Lung (tissue), 12 donors: ENCODE results near the gene UGT8. TPM values are rescaled to one million over a fixed set of nuclear protein-coding genes. Genes with fewer than 3 reads are reported as not detected.
"Not testable (repeated sequence)": the region's sequence is repeated elsewhere in the genome, so short reads cannot be mapped to it uniquely, and the experiment has no call there.

Source experiments
- ATAC-seq: fragments of 200-7000 bp; cut with Tn5 transposase; one replicate; pipeline ENCODE4 v1.9.1; 2020; ENCODE audit warnings: moderate number of reproducible peaks; ENCODE audit not compliant: insufficient read depth, low FRiP score
- DNase-seq, 3 donors: peaks; one replicate each; pipeline ENCODE4 v3.0.0-alpha.2; 2013 to 2017
- H3K27ac ChIP-seq, 2 donors: one replicate each; pipeline ENCODE4 v1.5.1; 2013; ENCODE audit warnings: mild to moderate bottlenecking in 2 of 2, moderate library complexity in 2 of 2, control low read depth in 1 of 2, inconsistent platforms in 1 of 2, low read depth in 1 of 2, low read length in 1 of 2
- H3K27me3 ChIP-seq, 3 donors: one replicate each; pipeline ENCODE4 v1.5.1; 2013; ENCODE audit warnings: low read length in 2 of 3; ENCODE audit not compliant: control insufficient read depth in 3 of 3, insufficient read depth in 3 of 3
- H3K36me3 ChIP-seq, 4 donors: one replicate each; pipeline ENCODE4 v1.5.1; 2013; ENCODE audit warnings: low read length in 4 of 4, mild to moderate bottlenecking in 1 of 4, moderate library complexity in 1 of 4; ENCODE audit not compliant: control insufficient read depth in 4 of 4, insufficient read depth in 4 of 4
- H3K4me1 ChIP-seq, 5 donors: one replicate each; pipeline ENCODE4 v1.5.1; 2013; ENCODE audit warnings: low read length in 5 of 5, mild to moderate bottlenecking in 2 of 5, moderate library complexity in 1 of 5; ENCODE audit not compliant: control insufficient read depth in 5 of 5, insufficient read depth in 5 of 5
- H3K4me3 ChIP-seq: one replicate; pipeline ENCODE4 v1.5.1; 2013; ENCODE audit warnings: mild to moderate bottlenecking, control low read depth, moderate library complexity
- H3K9ac ChIP-seq, 2 donors: one replicate each; pipeline ENCODE4 v1.5.1; 2013; ENCODE audit warnings: low read length in 2 of 2, control low read depth in 1 of 2; ENCODE audit not compliant: insufficient read depth in 1 of 2
- H3K9me3 ChIP-seq, 4 donors: one replicate each; pipeline ENCODE4 v1.5.1; 2013; ENCODE audit warnings: low read length in 3 of 4, mild to moderate bottlenecking in 1 of 4, moderate library complexity in 1 of 4; ENCODE audit not compliant: control insufficient read depth in 4 of 4, insufficient read depth in 3 of 4
- WGBS, 2 donors: extraction: QIAGEN DNeasy Blood & Tissue Kit; methylation state at CpG; one replicate each; pipeline ENCODE4 v1.1.7; 2013; 5-methylcytosine and 5-hydroxymethylcytosine counted together
- polyA plus RNA-seq, 2 donors: library from polyadenylated mRNA; stranded (reverse); fragments of 200-250 nt; gene quantifications; one replicate each; pipeline ENCODE4 v1.2.1, GENCODE V29; 2013
- total RNA-seq, 2 donors: library from RNA; depleted of rRNA in 1 of 2; stranded (reverse); fragments of >200 nt in 1 of 2; gene quantifications; one replicate each; pipeline ENCODE4 v1.2.1, GENCODE V29; 2014 to 2021
- TF ChIP-seq, protein P1 (sequence below): IDR thresholded peaks from 2 replicates; pipeline ENCODE4 v1.5.1; 2012; ENCODE audit warnings: mild to moderate bottlenecking; ENCODE audit errors: control extremely low read depth, extremely low read depth
- donor health status: control.
- donor health status: control.
- donor health status: Bipolar disorder and iron deficiency.
- donor health status: healthy.
- donor health status: DM: yes; HTN: yes; CAD: no.

Gene UGT8
- total and polyA plus RNA-seq, 4 donors: 0.37 to 9.9 (median 1.8) TPM

DNA sequence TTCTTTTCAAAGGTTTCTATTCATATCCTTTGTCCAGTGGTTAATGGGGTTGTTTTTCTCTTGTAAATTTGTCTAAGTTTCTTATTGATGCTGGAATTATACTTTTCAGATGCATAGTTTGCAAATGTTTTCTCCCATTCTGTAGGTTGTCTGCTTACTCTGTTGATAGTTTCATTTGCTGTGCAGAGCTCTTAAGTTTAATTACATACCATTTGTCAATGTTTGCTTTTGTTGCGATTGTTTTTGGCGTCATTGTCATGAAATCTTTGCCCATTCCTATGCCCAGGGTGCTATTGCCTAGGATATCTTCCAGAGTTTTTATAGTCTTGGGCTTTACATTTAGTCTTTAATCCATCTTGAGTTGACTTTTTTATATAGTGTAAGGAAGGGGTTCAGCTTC lies 21.2 kb upstream of the UGT8 start:
- Histone ChIP-seq H3K27ac (no peak overlapping the region), H3K36me3 (no peaks in the 10 kb centered on the region), H3K4me3 (no peak overlapping the region), H3K27me3 (no peaks in the 10 kb centered on the region), H3K9ac (no peak overlapping the region), H3K9me3 (peaks cover 0 to 2% (median 0%) of the 10 kb centered on the region in 4 donors), H3K4me1 (no peaks in the 10 kb centered on the region)
- no peak for ATAC-seq
- no peak for DNase-seq
- WGBS, 2 donors: 78 to 98% methylated on average over 2 of the region's 2 CpGs
- TF ChIP-seq, protein P1, sequence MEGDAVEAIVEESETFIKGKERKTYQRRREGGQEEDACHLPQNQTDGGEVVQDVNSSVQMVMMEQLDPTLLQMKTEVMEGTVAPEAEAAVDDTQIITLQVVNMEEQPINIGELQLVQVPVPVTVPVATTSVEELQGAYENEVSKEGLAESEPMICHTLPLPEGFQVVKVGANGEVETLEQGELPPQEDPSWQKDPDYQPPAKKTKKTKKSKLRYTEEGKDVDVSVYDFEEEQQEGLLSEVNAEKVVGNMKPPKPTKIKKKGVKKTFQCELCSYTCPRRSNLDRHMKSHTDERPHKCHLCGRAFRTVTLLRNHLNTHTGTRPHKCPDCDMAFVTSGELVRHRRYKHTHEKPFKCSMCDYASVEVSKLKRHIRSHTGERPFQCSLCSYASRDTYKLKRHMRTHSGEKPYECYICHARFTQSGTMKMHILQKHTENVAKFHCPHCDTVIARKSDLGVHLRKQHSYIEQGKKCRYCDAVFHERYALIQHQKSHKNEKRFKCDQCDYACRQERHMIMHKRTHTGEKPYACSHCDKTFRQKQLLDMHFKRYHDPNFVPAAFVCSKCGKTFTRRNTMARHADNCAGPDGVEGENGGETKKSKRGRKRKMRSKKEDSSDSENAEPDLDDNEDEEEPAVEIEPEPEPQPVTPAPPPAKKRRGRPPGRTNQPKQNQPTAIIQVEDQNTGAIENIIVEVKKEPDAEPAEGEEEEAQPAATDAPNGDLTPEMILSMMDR: no peak

DNA sequence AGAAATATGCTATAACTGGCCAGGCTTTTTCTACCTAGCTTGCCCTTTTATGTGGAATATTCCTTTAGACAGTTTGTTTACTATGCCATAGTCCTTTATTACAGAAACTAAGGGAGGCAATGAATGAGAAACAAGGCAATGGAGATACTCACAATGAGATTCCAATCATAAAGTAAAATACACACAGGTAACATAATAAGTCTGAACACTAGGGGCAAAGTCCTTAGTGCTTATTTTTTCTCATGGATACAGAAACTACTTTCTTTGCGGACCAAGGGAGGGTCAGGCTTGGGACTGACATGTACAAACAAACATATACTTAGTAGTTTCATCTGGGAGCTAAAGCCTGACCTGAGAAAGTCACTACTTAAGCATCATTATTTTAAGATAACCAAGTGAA lies 16.0 kb upstream of the UGT8 start:
- DNase-seq (no peak), ATAC-seq (no peak)
- 69 to 84% methylated on average over 1 of the region's 1 CpG for WGBS, 2 donors
- Histone ChIP-seq H3K4me1 (no peaks in the 10 kb centered on the region), H3K27me3 (no peaks in the 10 kb centered on the region), H3K9ac (no peak overlapping the region), H3K36me3 (no peaks in the 10 kb centered on the region), H3K27ac (no peak overlapping the region), H3K4me3 (no peak overlapping the region), H3K9me3 (peaks cover 0 to 2% (median 0%) of the 10 kb centered on the region in 4 donors)
- TF ChIP-seq, protein P1: no peak

DNA sequence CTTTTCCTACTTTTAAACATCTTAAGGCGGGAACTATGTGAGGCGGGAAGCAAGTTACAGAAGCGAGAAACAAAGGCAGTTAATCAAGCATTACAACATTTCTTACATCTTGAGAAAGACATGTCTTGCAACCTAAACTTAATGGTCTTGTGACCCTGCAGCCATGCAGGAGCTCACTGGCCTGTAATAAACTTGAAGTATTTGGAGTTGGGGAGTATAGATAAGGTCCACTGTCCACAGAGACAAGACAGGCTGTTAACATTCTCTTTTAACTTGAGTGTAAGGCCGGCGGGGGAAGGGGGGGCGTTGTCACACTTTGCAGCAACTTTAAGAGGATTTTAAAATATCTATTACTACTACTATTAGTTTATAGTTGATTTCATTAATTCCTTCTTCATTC lies 10.3 kb upstream of the UGT8 start:
- TF ChIP-seq, protein P1: no peak
- H3K4me1 ChIP-seq: no peaks in the 10 kb centered on the region
- ATAC-seq (no peak), DNase-seq (no peak)
- no peak overlapping the region for H3K9ac ChIP-seq
- no peak overlapping the region for H3K27ac ChIP-seq
- H3K36me3 ChIP-seq: no peaks in the 10 kb centered on the region
- H3K4me3 ChIP-seq: no peak overlapping the region
- H3K27me3 ChIP-seq: no peaks in the 10 kb centered on the region
- H3K9me3 ChIP-seq: no peaks in the 10 kb centered on the region
- WGBS, 2 donors: 65 to 70% methylated on average over 6 of the region's 6 CpGs

DNA sequence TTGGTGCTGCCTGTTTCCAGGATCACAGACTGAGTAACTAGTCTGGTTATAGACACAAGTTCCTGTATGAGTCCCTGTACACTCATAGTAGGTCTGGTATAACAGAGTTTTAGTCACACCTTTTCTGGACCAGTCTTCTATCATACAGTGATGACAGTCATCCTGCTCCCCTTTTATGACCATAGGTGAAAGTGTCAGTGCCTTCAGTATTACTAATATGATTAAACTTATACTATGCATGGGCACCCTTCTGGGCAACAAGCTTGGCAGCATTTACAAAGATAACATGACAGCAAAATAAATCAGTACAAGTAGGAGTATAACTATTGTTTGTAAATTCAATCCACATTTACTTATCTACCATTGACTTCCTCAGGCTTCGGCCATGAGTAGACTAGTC lies 8.2 kb upstream of the UGT8 start:
- 87 to 100% methylated on average over 1 of the region's 1 CpG for WGBS, 2 donors
- not testable (repeated sequence) for H3K9me3 ChIP-seq

More for the DNA sequence above, 8.2 kb upstream of the UGT8 start:
- not testable (repeated sequence) for DNase-seq, H3K9ac ChIP-seq, H3K36me3 ChIP-seq, H3K27ac ChIP-seq, ATAC-seq, H3K27me3 ChIP-seq, H3K4me3 ChIP-seq, H3K4me1 ChIP-seq
